G401 (cell line): Measurements from ENCODE around the gene CCDC92B. TPM values are rescaled to one million over a fixed set of nuclear protein-coding genes. Genes with fewer than 3 reads are reported as not detected.

Source experiments
- DNase-seq: peaks from one replicate; pipeline ENCODE4 v3.0.0-alpha.2; 2015; ENCODE audit warnings: low spot score
- in situ Hi-C: cut with HindIII; loops from 2 replicates; pipeline ENCODE4 v1.10.0; 2016; ENCODE audit warnings: low sequenced_read_pairs, mixed read lengths
- total RNA-seq: library from RNA; depleted of rRNA; stranded (reverse); fragments of >200 nt; shearing (Covaris generic); gene quantifications from 2 replicates; pipeline ENCODE4 v1.2.3, GENCODE V29; 2014

Gene CCDC92B
- total RNA-seq, 1 experiment from 2014 or later = 0.31 TPM

DNA sequence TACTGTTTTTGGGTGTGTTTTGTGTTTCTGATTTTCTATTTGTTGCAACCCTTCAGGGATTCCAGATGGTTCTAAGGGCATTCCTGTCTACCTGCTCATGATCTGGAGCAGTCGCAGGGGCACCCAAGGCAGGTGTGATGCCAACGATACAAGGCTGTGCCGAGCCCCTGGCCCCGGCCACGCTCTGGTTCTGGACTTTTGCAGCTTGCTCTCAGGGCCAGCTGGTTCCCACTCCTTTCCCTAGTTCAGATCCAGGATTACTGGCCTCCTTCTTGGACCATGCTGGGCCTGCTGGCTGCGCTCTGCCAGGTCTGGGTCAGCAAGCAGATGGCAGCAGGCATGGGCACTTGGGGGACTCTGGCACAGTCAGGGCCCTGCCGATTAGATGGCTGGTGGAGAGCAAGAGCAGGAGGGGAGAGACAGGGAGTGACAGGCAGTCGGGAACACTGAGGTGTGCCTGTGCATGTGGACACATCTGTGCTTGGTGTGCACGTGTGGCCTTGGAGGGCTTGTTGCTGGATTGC is 31.5 kb upstream of the CCDC92B start:
- peak; percentile 97 for DNase-seq
- in situ Hi-C loops = no loop called here

DNA sequence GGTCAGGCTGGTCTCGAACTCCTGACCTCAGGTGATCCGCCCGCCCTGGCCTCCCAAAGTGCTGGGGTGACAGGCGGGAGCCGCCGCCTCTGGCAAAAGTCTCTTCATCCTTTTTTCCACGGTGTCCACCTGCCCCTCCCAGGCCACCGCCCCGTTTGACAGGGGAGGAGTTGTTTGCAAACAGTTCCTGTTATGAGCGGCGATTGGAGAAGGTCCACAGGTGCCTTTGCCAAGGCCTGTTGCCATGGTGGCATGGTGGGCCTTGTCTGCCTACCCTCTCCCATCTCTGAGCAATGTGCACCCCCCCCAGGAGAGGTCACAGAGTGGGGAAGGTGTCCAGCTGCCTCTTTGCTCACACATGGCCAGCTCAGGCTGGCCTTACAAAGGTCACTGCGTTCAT is 30.8 kb upstream of the CCDC92B start:
- in situ Hi-C loops = no loop called here

DNA sequence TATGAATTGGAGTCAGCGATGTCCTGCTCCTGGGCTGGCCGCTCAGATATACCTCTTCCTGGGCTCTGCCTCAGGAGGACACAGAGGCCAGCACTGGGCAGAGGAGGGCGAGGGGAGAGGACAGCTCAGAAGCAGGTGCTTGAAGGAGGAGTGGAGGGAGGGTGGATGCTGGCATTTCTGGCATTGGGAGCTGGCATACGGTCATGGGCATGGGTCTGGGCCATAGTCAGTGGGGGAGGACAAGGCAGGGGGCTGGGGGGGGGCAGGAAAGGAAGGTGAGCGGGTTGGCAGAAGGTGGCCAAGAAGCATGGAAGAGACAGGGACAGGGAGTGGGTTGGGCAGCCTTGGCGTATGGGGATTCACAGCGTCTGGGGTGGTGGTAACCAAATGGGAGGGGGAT is 30.1 kb upstream of the CCDC92B start:
- in situ Hi-C loops = no loop called here

More for the DNA sequence above, 30.8 kb upstream of the CCDC92B start:
- peak; percentile 61 for DNase-seq

DNA sequence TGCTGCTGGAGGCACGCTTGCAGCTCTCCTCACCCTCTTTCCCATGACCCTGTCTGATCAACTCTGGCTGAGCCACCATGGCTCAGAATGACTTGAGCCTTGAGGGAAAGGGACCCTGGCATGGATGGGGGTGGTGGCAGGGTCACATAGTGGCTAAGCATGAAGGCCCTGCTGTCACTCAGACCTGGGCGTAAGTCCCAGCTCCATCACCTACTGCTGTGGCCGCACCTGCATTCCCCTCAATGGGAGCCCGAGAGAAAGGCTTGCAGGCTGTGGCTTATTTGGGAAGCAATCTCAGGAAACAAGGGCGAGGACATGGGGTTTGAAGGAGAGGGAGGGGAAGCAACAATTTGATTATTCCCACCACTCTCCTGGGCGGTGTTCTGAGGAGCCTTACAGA is 29.0 kb upstream of the CCDC92B start:
- in situ Hi-C loops = no loop called here
- peak; percentile 91 for DNase-seq

More for the DNA sequence above, 30.1 kb upstream of the CCDC92B start:
- peak; percentile 77 for DNase-seq

DNA sequence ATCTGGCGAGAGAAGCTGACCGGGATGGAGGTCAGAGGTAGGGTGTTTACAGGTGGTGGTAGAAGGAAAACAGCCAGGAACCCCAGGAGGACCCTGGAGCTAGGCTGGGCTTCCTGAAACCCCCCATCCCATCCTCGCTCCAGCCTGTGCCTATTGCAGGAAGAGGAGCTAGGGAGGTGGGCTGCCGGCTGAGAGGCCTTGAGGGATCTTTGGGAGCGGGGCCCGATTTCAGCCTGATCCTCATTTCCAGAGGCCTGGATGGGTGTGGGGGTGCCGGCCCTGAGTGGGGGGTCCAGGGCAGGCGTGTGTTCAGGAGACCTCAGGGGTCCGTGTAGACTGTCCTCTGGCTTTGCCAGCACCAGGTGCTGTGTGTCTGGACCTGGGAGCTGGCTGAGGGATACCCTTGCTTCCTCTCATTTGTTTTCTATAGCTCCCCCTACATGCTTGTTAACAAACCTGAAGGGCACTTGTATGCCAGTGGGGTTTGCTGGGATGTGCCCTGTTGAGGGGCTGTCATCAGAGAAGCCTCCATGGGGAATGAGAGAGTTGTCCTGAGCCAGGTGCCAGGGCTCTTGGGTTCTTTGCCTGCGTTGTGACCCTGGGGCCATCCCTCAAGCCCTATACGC is 27.9 kb upstream of the CCDC92B start:
- in situ Hi-C loops = no loop called here
- peak; percentile 82 for DNase-seq

DNA sequence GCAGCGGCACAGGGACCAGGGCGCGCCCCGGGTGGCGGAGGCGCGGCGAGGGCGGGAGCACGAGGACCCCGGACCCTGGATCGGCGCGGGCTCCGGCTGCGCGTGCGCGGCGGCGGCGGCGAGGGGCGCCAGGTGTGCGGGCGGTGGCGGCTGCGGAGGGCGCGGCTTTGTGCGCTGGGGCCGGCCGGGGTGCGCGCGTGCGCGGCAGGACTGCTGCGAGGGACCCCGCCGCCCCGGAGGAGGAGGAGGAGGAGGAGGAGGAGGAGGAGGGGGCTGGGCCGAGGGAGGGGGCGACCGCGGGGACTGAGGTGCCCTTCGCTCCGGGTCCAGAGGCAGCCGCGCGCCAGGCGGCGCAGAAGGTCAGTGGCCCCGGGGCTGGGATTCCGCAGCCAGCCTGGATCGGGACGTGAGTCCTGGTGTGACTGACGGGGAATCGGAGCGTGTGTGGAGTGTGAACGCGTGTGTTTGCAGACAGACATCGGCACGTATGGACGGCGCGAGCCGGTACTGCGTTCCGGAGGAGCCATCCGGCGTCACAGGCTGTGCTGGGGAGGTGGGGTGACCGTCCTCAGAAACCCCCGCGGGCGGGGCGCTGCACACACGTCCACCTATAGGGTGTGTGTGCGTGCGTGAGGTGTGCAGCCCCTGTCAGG is 27.3 kb upstream of the CCDC92B start:
- DNase-seq = peak; percentile 50
- in situ Hi-C loops = no loop called here

DNA sequence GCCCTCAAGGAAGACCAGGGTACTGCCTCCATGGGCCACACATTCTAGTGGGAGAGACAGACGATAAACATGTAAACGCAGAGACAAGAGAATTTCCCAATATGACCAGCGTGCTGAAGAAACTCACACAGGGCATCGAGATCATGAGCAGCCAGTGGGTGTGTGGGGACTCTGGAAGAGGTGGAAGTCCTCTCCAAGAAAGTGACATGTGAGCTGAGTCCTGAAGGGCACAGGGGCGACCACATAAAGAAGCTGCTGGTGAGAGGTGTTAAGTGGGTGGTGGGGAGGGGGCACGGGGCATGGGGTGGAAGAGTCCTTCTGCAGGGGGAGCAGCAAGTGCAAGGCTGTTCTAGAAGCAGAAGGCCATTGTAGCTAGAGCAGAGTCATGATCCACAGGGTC is 25.8 kb upstream of the CCDC92B start:
- DNase-seq = no peak

DNA sequence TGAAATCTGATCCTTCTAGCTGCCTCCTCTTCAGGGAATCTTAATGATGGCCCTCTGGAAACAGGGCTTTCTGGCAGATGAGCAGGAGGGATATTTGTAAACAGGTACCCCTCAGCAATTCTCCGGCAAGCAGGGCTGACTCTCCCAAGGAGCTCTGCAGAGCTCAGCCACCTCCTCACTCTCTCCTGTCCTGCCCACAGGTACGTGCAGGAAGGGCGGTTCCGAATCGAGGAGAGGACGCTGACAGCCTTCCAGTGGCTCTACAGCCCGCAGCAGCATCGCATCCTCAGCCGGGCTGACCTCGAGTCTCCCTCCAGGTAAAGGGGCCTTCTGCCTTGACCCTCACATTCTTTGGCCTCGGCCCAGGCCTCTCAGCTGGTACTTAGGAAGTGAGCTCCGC is 20.7 kb upstream of the CCDC92B start:
- in situ Hi-C loops = no loop called here
- DNase-seq = no peak

More for the DNA sequence above, 25.8 kb upstream of the CCDC92B start:
- in situ Hi-C loops = no loop called here

DNA sequence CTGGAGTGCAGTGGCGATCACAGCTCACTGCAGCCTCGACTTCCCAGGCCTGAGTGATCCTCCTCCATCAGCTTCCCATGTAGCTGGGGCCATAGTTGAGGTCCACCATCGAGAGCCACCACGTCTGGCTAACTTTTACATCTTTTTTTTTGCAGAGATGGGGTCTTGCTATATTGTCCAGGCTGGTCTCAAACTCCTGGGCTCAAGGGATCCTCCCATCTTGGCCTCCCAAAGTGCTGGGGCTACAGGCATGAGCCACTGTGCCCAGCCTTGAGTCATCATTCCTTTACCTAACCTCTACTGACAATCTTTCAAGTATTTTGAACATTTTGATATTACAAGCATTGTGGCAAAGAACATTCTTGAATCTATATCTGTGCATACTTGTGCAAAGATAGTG is 9.4 kb upstream of the CCDC92B start:
- in situ Hi-C loops = no loop called here
- DNase-seq = no peak

DNA sequence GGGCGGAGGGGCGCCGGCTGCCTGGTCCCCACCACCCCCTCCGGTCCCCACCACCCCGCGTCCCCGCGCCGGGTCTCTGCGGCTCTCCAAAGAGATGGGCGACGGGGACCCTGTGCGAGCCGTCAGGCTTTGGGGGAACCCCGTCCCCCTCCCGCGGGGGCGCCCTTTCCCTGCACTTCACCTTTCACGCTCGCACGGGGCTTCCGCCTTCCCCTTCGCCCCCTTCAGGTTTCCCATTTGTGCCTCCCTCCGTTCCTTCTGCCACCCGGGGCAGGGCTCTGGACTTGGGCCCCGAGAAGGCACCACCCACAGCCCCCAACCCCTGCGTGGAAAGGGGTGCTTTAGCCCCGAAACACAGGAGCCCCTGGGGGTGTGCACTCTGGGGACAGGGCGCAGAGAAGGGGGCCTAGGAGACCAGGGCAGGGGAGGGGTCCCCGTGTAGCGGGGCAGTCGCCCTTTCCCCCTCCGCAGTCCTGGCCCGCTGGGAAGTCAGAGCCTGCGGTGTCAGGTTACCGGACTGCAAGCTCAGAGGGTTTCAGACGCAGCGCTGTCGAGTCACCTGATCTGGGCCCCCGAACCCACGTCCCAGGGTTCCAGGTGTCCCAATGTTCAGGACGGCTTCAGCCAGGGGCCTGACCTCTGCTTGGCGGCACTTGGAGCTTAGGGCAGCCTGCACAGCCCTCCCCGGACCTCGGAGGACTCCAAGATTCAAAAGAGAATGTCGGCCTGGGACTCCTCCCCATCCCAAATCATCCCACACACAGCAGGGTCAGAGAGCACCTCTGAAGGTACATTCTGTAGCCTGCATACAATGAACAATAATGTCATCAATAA is 6.7 kb upstream of the CCDC92B start:
- no peak for DNase-seq
- in situ Hi-C loops = no loop called here

DNA sequence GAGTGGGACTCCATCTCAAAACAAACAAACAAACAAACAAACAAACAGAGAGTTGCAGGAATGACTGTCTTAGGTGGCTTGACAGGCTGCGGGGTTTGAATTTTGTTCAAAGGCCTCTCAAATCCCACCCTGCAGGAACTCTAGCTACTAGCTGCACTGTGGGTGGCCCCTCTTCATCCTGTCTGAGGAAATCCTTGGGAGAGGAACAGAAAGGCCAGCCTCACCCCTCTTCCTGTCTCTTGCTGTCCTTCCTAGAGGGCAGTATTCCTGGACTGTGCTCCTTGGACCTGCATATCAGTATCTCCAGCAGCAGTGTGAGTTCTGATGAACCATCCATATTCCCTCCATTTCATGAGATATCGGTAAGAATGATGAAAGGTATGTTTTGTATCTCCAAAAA is 2.0 kb upstream of the CCDC92B start:
- no peak for DNase-seq

DNA sequence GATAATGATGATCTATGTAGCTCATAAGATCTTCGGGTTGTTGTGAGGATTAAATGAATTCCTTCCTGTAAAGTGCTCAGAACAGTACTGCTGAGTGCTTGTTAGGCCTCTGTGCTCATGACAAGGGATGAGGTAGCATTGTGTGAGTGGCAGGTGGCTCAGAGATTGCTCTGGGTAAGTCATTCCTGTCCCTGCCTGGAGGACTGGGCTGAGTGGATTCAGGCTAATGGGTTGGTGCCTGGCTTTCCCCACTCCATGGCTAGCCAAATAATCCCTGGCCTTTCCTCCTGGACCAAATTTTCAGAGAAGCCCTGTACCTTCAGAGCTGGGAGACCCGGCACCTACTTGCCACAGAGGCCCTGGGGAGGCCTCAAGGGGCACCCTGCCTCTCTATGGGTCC is 1.3 kb upstream of the CCDC92B start:
- in situ Hi-C loops = no loop called here
- DNase-seq = no peak

More for the DNA sequence above, 2.0 kb upstream of the CCDC92B start:
- in situ Hi-C loops = no loop called here

DNA sequence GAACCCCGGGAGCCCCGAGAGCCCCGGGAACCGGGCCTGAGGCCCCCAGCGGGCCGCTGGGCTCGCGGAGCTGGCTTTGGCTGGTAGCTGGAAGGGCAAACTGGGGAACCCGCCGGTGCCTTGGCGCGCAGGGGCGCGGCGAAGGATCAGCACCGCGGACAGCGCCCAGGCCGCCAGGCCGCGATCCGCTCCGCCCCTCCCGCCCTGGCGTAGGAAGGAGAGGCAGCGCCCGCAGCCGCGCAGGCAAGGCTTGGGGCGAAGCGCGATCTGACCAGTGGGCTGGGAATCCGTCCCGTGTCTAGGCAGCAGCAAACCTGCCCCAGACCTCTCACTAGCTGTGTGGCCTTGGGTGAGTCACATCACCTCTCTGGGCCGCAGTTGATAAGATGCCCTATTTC is 331 bp upstream of the CCDC92B start:
- peak; percentile 74 for DNase-seq

DNA sequence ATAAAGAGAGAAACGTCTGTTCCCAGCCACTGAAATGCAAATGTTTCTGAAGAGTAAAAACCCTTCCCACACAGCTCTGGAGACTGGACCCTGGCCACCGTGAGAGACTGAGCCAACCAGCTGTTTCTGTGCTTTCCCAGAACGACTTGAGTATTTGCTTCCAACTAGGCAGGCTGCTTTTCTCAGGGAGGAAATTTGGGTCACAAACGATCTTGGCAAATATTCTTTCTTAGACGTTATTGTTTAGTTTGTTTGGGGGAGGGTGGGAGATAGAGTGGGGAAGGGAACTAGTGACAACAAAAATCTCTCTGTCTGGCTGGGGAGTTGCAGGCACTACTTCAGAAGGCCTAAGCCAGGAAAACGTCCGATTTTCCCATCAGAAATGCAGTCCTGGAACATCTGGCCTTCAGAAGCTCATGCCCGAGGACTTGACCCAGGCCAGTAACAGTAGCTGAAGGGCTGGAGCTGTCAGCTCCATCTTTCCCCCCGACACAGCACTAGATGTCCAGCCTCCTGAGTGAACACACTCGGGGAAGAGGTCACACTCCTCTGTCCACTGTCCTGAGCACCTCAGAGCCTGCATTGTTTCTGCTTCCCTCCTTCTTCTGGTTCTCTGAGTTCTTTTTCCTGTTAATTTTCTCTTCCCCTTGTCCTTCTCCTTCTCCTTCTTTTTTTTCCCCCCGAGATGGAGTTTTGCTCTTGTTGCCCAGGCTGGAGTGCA is 4.0 kb downstream of the CCDC92B start:
- no peak for DNase-seq
- in situ Hi-C loops = no loop called here

More for the DNA sequence above, 331 bp upstream of the CCDC92B start:
- in situ Hi-C loops = no loop called here

DNA sequence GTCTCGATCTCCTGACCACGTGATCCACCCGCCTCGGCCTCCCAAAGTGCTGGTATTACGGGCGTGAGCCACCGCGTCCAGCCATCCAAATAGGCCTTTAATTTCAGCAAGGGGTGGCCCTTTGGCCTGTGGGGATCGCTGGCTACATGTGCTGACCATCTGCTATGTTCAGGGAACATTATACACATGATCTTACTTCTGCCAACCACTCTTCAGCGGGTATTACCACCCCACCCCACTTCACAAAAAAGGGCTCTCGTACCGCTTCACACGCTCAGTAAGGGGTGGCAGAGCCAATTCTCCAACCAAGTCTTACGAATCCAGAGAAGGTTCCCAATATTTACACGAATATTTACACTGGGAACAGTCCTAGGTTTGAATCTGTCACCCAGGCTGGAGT is 11.8 kb downstream of the CCDC92B start:
- DNase-seq = peak; percentile 69
- in situ Hi-C loops = no loop called here

DNA sequence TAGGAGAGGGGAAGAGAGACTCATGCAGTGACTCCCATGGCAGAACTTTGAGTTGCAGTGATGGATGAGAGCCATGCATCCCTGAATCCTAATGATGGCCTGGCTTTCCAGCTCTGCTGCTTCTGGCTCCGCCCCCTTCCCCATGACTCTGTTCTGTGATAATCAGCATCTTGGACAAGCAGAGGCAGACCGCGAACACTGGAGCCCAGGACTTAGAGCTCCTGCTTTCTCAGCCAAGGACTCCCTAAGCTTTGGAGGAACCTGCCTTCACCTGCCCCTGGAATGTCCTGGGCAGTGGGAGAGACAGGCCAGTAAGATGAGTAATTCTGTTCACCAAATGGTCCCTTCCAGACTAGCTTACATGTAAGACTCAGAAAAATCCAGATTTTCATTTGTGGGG is 12.5 kb downstream of the CCDC92B start:
- in situ Hi-C loops = no loop called here
- peak; percentile 61 for DNase-seq

DNA sequence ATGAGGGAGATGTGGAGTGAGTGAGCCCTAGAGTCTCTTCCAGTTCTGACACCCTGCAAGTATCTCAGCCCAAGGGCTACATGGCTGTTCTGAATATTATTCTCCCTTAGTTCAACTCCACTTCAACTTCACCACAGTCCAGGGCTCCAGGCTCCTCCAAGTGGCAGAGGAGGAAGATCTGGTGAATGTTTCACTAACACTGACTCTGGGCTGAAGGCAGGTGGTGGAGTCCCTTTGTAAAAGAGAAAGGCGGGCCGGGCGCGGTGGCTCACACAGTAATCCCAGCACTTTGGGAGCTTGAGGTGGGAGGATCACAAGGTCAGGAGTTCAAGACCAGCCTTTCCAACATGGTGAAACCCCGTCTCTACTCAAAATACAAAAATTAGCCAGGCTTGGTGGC is 13.6 kb downstream of the CCDC92B start:
- in situ Hi-C loops = no loop called here
- no peak for DNase-seq

DNA sequence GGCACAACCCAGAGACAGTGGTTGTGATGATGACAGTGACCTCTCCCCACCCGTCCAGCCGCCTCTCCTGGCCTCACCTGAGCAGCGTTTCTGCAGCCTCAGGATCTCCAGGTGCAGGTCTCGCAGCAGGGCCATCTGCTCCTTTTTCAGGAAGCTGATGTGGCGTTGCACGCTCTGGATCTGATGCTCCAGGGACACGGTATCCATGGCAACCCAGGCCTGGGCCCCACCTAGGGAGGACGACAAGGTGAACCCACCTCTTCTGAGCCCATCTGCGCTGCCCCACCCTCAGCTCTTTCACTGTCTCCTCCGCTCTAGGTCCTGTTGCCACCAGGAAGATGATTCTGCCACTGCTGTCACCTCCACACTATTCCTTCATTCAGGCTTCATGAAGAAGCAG is 14.5 kb downstream of the CCDC92B start:
- in situ Hi-C loops = no loop called here
- DNase-seq = no peak

DNA sequence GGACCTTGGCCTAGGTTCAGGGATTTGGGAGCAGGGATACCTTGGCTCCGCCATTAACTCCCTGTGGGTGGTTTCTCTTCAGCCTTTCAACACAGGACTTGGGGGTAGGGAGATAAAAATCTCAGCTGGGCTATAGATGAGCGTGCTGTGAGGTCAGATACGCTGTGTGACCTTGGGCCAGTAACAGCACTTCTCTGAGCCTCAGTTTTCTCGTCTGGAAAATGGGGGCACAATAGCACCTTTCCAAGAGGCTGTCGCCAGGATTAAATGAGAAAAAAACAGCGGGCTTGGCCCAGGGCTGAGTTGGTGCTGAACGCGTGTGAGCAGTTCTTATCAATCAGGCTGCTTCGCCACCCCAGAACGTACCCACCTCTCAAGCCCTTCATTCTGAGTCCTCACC is 17.6 kb downstream of the CCDC92B start:
- in situ Hi-C loops = no loop called here
- DNase-seq = no peak
